ENCODE data around the gene ADGRA1.
"Not testable (repeated sequence)": the region's sequence is repeated elsewhere in the genome, so short reads cannot be mapped to it uniquely, and the experiment has no call there.

Gene ADGRA1

DNA sequence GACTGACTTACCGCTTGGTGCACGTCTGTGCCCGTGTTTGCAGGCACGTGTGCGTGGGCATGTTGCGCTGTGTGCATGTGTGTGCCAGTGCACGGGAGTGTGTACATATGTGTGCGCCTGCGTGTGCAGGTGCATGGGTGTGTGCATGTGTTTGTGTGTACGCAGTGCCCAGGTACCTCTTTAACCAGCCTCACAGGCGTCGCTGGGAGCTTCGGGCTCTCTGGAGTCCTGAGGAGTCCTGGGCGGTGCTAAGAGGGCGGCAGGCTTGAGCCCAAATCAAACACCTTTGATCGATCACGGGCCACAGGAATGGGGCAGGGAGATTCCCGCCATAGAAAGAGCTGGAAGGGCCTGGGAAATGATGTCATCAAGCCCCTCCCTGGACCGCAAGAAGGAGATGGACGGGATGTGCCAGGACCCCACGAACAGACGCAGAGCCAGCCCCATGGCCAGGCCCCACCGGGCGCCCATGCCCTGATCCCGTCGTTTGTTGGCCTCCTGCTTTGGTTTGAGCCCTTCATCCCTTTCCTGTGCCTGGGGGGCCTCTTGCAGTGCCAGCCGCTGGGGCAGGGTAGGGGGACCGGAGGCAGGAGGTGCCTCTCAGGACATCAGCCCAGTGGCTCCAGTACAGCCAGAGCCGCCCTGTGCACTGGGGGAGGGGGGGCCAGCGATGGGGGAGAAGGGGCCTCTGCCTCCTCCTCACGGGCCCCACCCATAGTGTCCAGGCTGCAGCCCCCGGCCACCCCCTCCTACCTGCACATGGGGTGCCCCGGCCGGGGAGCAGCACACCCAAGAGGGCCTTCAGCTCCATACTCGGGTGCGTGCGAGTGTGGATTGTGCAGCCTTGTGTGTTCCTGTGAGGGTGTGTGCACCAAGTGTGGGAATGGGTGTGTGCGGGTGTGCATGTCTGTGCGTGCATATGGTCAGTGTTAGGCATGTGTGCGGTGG, 78.1 kb downstream of the ADGRA1 start:
- no peak for DNase-seq

DNA sequence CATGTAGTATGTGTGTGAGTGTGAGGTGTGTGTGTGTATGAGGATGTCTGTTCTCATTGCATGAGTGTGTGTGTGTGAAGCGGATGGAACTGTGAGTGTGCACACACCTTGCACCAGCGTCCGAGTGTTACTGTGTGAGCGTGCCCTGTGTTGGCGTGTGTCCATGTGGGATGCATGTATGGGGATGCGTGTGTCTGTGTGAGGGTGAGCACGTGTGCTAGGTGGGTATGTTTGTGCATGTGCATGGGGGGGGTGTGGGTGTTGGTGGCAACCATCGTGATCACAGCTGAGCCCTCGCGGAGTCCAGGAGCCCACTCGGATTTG, 78.7 kb downstream of the ADGRA1 start:
- no peak for DNase-seq

DNA sequence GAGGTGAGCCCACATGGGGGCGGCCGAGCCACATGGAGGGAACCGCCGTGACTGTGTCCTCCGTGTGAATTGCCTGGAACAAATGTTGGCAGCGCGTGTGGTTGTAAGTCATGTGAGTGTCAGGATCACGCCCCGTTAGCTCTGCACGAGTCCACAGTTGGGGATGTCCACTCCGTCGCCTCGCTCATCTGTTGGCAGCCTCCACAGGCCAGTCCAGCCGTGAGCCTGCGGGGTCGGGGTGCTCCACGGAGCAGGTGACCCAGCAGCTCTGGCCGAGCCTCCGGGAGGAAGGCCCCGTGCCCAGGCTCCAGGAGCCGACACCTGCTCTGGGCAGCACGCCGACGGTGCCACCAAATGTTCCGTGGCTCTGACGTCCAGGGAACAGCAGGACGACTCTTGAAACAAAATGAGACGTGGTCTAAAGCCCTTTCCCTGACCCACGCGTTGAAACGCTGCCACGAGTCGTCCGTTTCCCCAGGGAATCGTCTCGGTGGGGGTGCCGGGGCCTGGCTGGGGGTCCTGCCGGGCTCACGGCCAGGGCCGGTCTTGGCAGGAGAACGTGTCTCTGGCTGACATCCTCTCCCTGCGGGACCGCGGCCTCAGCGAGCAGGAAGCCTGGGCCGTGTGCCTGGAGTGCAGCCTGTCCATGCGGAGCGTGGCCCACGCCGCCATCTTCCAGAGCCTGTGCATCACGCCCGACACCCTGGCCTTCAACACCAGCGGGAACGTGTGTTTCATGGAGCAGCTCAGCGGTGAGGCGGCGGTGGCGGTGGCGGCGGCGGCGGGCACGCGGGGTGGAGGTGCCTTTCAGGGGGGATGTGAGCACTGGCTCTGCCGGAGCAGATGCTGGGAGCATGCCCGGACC, 79.3 kb downstream of the ADGRA1 start:
- DNase-seq: no peak

- DNase-seq: no peak
These were observed 80.2 kb downstream of the ADGRA1 start for GRCh38 chr10:133167693-133168616.

DNA sequence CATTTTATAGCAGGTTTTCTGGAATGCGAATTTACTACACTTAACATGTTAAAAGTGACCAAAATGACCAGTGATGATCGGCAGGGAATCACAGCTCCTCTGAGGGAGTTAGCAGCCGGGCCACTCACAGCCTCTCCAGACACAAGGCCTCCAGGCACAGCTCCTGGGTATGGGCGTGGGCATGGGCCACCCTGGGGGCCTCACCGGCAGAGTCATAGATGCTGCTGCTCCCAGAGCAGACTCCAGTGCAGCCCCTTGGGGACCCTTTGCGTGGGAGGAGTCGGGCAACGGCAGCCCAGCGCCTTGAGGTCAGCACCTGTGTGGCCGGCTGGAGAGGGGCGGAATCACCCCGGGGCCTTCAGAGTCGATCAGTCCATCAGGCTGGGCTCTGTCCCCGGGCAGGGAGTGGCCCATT, 80.9 kb downstream of the ADGRA1 start:
- no peak for DNase-seq

GRCh38 chr10:133169173-133169947, 81.6 kb downstream of the ADGRA1 start:
- no peak for DNase-seq

GRCh38 chr10:133170092-133170491, 82.4 kb downstream of the ADGRA1 start:
- no peak for DNase-seq

GRCh38 chr10:133173860-133174640, 86.3 kb downstream of the ADGRA1 start:
- no peak for DNase-seq

GRCh38 chr10:133174689-133175263, 87.1 kb downstream of the ADGRA1 start:
- DNase-seq: no peak

DNA sequence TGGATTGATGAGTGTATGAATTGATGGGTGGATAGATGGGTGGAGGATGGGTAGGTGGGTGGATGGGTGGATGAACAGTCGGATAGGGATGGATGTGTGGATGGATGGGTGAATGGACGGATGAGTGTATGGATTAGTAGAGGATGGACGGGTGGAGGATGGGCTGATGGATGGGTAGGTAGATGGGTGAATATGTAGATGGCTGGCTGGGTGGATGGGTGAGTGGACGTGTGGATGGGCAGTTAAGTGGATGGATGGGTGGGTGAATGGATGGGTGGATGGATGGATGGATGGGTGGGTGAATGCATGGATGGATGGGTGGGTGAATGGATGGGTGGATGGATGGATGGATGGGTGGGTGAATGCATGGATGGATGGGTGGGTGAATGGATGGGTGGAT, 87.9 kb downstream of the ADGRA1 start:
- not testable (repeated sequence) for DNase-seq

DNA sequence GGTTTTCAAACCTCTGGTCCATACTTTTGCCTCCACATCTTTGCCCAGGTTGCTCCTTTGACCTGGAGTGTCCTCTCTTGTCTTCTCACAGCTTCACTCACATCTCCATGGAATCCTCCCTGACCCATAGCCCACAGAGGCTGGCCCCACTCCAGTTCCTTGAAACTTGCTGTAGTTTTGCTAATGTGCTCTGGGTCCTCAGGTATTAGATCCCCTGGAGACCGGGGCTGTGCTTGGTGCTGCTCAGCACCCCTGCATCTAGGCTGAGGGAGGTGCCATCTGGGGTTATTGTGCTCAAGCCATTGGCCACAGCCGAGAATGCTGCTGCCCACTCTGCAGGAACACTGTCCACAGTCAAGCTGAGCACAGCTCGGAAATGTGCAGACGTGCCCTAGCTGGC, 88.8 kb downstream of the ADGRA1 start:
- no peak for DNase-seq

DNA sequence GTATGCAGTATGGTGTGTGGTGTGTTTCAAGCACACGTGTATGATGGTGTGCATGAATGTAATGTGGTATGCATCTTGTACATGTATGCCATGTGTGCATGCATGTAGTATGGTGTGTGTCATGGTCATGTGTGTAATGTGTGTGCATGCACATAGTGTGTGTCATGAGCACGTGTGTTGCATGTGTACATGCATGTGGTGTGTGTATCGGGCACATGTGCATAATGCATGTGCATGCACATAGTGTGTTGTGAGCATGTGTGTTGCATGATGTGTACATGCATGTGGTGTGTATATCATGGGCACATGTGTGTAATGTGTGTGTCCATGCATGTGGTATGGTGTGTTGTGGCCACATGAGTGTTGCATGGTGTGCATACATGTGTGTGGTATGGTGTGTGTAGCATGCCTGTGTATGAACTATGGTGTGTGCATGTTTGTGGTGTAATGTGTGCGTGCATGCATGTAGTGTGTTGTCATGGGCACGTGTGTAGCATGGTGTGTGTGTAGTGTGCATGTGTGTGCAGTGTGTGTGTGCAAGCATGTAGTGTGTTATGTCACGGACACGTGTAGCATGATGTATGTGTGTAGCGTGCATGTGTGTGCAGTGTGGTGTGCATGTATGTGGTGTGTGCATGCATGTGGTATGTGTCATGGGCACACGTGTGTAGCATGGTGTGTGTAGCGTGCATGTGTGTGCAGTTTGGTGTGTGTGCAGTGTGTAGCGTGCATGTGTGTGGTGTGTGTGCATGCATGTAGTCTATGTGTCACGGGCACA, 89.8 kb downstream of the ADGRA1 start:
- DNase-seq: no peak

- DNase-seq: no peak
These were observed 90.8 kb downstream of the ADGRA1 start for GRCh38 chr10:133178357-133179127.

- DNase-seq: no peak
These were observed 91.4 kb downstream of the ADGRA1 start for GRCh38 chr10:133179128-133179520.

GRCh38 chr10:133179651-133180050, 91.9 kb downstream of the ADGRA1 start:
- DNase-seq: no peak

DNA sequence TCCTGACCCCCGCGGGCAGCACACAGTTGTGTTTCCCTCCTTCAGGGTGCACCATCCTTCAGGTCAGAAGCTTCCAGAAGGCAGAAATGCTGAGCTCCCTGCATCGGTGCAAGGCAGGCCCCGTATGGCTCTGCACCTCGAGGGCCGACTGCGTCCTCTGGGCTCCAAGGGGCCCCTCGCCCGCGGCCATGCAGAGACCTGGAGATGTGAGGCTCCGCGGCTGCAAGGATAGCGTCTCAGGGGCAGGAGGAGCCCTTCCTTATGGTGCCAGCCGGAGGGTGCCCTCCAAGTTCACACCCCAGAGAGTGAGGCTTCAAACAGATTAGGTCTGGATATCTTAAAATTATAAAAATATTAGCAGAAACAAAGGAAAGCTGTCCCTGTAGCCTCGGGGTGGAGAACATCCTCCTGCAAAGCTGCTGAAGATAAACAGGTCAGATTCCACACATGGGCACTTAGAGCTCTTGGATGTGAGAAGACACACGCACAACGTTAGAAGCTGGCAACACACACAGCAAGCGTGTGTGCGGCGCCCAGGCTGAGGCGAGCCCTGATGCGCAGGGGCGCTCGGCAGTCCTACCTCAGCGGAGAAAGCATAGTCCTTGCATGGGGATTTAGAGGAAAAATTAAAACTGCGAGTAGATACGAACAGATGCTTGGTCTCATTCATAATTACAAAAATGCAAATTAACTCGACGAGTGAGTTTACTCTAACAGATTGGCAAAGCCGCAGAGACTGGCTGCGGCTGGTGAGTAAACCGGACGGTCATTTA, 92.7 kb downstream of the ADGRA1 start:
- no peak for DNase-seq

DNA sequence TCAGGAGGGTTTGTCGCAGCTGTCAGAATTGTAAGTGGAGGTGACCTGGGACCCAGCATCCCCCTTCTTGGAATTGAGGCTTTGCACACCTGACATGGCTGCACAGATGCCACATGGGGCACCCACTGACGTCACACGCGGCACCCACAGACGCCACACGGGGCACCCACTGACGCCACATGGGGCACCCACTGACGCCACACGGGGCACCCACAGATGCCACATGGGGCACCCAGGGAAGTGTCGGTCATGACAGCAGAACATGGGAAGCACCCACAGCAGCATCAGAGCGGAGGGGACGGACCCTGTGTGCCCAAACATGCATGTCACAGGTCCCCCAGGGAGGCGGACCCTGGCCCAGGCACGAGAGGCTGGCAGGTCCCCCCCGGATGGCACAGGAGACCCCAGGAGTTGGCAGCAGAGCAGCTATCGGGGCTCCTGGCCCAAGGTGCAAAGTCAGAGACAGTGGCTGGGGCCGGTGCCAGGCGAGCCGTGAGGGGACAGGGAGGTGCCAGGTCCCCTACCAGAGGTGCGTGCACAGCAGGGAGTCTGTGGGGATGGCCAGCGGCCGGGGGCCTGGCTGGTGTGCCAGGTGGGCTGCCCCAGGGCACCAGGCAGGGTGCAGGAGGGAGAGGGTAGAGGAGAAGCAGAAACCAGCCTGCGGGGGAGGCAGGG, 93.4 kb downstream of the ADGRA1 start:
- no peak for DNase-seq

All from 8988T (cell line).